K562 (cell line): ENCODE data around the gene ZNF668. TPM values are rescaled to one million over a fixed set of nuclear protein-coding genes. Genes with fewer than 3 reads are reported as not detected.

Source experiments
- CHD1 ChIP-seq: fragments of 200-600 bp; sonication (generic); IDR thresholded peaks from one replicate; pipeline ENCODE4 v1.6.1; 2012; ENCODE audit warnings: mild to moderate bottlenecking, moderate library complexity, low read length, inconsistent platforms
- E2F8 ChIP-seq: fragments of 450-650 bp; IDR thresholded peaks from 2 replicates; pipeline ENCODE4 v1.7.1; 2018; ENCODE audit warnings: mild to moderate bottlenecking, low read depth; ENCODE audit not compliant: partially characterized antibody
- ETS1 ChIP-seq: conservative IDR thresholded peaks from 2 replicates; pipeline ENCODE4 v1.6.1; 2011; ENCODE audit warnings: low read depth, mild to moderate bottlenecking, low read length; ENCODE audit not compliant: control insufficient read depth
- EWSR1 ChIP-seq: fragments of 450-650 bp; IDR thresholded peaks from 2 replicates; pipeline ENCODE4 v1.6.1; 2018; ENCODE audit warnings: borderline replicate concordance, mild to moderate bottlenecking, low read depth, moderate library complexity; ENCODE audit not compliant: partially characterized antibody
- GTF2A2 ChIP-seq: IDR thresholded peaks from 2 replicates; pipeline ENCODE4 v1.6.1; 2016; ENCODE audit warnings: mild to moderate bottlenecking, missing genetic modification characterization, missing compliant biosample characterization
- HNRNPH1 ChIP-seq: fragments of 200-400 bp; formaldehyde crosslinking; optimal IDR thresholded peaks from 2 replicates; pipeline ENCODE3; 2017; ENCODE audit warnings: low read depth, mild to moderate bottlenecking, low read length, moderate library complexity
- HNRNPUL1 ChIP-seq: fragments of 200-400 bp; formaldehyde crosslinking; IDR thresholded peaks from 2 replicates; pipeline ENCODE4 v1.6.1; 2017; ENCODE audit warnings: low read length
- L3MBTL2 ChIP-seq: fragments of 450-650 bp; IDR thresholded peaks from 2 replicates; pipeline ENCODE4 v1.6.1; 2016; ENCODE audit warnings: mild to moderate bottlenecking, moderate library complexity
- NONO ChIP-seq, 2 experiments: fragments of 200-400 bp in 1 of 2; fragments of 450-650 bp in 1 of 2; formaldehyde crosslinking in 1 of 2; IDR thresholded peaks; 2 replicates each; pipeline ENCODE4 v1.6.1; 2017; ENCODE audit warnings: low read depth in 2 of 2, mild to moderate bottlenecking in 2 of 2, moderate library complexity in 2 of 2, low read length in 1 of 2
- PML ChIP-seq: IDR thresholded peaks from 2 replicates; pipeline ENCODE4 v1.6.1; 2012; ENCODE audit warnings: low read length, inconsistent platforms
- PTBP1 ChIP-seq: fragments of 200-400 bp; formaldehyde crosslinking; IDR thresholded peaks from 2 replicates; pipeline ENCODE4 v1.6.1; 2017; ENCODE audit warnings: low read depth, low read length
- TGIF2 ChIP-seq: sonication (generic); formaldehyde crosslinking; IDR thresholded peaks from 2 replicates; pipeline ENCODE4 v1.8.1; 2022; ENCODE audit warnings: mild to moderate bottlenecking, missing genetic modification reagents, moderate library complexity
- UBTF ChIP-seq, 2 experiments: IDR thresholded peaks; 2 replicates each; pipeline ENCODE4 v1.6.1; 2012; ENCODE audit warnings: improper control_type of control experiment in 2 of 2, low read depth in 2 of 2, low read length in 2 of 2, borderline replicate concordance in 1 of 2
- YY1 ChIP-seq, 3 experiments: IDR thresholded peaks; 2 replicates each; pipeline ENCODE4 v1.6.1; 2011; ENCODE audit warnings: low read length in 2 of 3, mild to moderate bottlenecking in 2 of 3, moderate library complexity in 2 of 3, borderline replicate concordance in 1 of 3, control low read depth in 1 of 3, low read depth in 1 of 3; ENCODE audit not compliant: insufficient read depth in 3 of 3, insufficient replicate concordance in 2 of 3, control insufficient read depth in 1 of 3, insufficient read length in 1 of 3; ENCODE audit errors: extremely low read depth in 1 of 3
- ZBED1 ChIP-seq: IDR thresholded peaks from 2 replicates; pipeline ENCODE4 v1.6.1; 2014
- ZBTB8A ChIP-seq: fragments of 450-650 bp; IDR thresholded peaks from 2 replicates; pipeline ENCODE4 v1.6.1; 2018; ENCODE audit warnings: mild to moderate bottlenecking, moderate library complexity; ENCODE audit not compliant: partially characterized antibody
- ZC3H8 ChIP-seq: fragments of 450-650 bp; IDR thresholded peaks from 2 replicates; pipeline ENCODE4 v1.6.1; 2017
- ZNF431 ChIP-seq: sonication (generic); formaldehyde crosslinking; IDR thresholded peaks from 2 replicates; pipeline ENCODE4 v1.8.0; 2022; ENCODE audit warnings: mild to moderate bottlenecking, missing genetic modification reagents
- polyA plus RNA-seq, 8 experiments: library from polyadenylated mRNA; depleted of rRNA in 4 of 8; stranded (reverse) in 5 of 8; unstranded in 3 of 8; fragments of >200 nt; fragmentation: Nextera tagmentation in 2 of 8; fragmentation: Illumina TruSeq in 1 of 8; extraction: Ambion mirVana in 2 of 8; extraction: Trizol in 1 of 8; gene quantifications; 2 replicates each; pipeline versions ENCODE4 v1.2.1 to v1.2.3, GENCODE V29; 2011 to 2014; ENCODE audit warnings: inconsistent platforms in 1 of 8, missing spikeins in 1 of 8
- total RNA-seq, 7 experiments: library from RNA; depleted of rRNA in 6 of 7; stranded (reverse); fragments of >200 nt in 6 of 7; fragmentation: Illumina TruSeq in 2 of 7; extraction: Trizol in 2 of 7; gene quantifications; 2 replicates each; pipeline versions ENCODE4 v1.2.1 to v1.2.3, GENCODE V29; 2011 to 2021; ENCODE audit warnings: low replicate concordance in 1 of 7

The ZNF668 gene
- total and polyA plus RNA-seq, 9 of the 15 experiments (the other 6 are each of a cell fraction or from before 2014, with no cell fraction given): 0.04 to 15.3 (median 3.8) TPM; not detected in 1

GRCh38 chr16:31073970-31074813, at the start of gene ZNF668, which contains the start of gene ZNF646 (continued):
- TF ChIP-seq E2F8 (peak; percentile 99), ETS1 (peak; percentile 85), CHD1 (peak; percentile 30), UBTF (IDR thresholded peaks at IDR 0.05; ENCODE audit: borderline replicate concordance in 1 of 2, low read depth in 2 of 2, low read length in 2 of 2) (peak; percentile 8 to 52; a peak in 1 of 4 replicates), PML (peak; percentile 78), YY1 (IDR thresholded peaks at IDR 0.05; ENCODE audit: borderline replicate concordance in 1 of 3, control insufficient read depth in 1 of 3, extremely low read depth in 1 of 3, insufficient read depth in 3 of 3, insufficient read length in 1 of 3, insufficient replicate concordance in 2 of 3, low read depth in 1 of 3, low read length in 2 of 3) (peak in 1 of 3 experiments; percentile 54), TGIF2 (CRISPR knock-in tag) (no peak), L3MBTL2 (peak; percentile 56), PTBP1 (no peak), GTF2A2 (tag) (no peak), ZC3H8 (no peak), HNRNPH1 (no peak), EWSR1 (no peak), HNRNPUL1 (no peak), ZBED1 (no peak), ZBTB8A (no peak), NONO (IDR thresholded peaks at IDR 0.05; ENCODE audit: low read depth in 2 of 2, low read length in 1 of 2) (no peak), ZNF431 (CRISPR knock-in tag) (no peak)
